T-helper 1 cell treated with Interleukin-12 subunit alpha and Interleukin-12 subunit beta and Interleukin-4 antibody, amounts not matched to agents 30 ng/mL and 1 ng/mL, for 36 hours (primary cell): ENCODE measurements around the gene AGPS. TPM values are rescaled to one million over a fixed set of nuclear protein-coding genes. Genes with fewer than 3 reads are reported as not detected.

Source experiments
- intact Hi-C: fragments of 100-400 bp; cut with micrococcal nuclease; formaldehyde crosslinking; loops from one replicate; pipeline ENCODE4 v1.15.1; 2024
- total RNA-seq: library from RNA; stranded (reverse); gene quantifications from 2 replicates; pipeline ENCODE4 v1.2.3, GENCODE V29; 2022

Gene AGPS
- total RNA-seq, 1 donor from 2014 or later: 60.0 TPM

- intact Hi-C loops: no loop called here
Observed at GRCh38 chr2:177547772-177548171, 155.2 kb downstream of the AGPS start.

DNA sequence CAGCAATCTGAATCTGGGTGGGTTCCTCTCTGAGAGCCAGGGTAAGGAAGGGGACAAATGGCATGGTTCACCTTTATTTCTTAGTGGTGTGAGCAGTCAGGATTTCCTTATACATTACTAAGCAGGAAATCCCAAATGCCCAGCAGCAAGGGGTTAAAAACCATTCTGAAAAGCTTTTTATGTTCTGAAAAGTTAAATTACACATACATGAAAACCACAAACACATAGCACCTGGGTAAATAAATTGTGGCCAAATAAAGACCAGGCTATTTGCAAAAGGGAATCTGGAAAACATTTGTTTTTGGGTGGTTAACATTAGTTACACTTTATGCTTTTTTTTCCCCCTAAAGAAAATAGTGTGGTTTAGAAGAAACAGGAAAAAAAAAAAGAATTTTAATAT, 156.1 kb downstream of the AGPS start:
- intact Hi-C loops: no loop called here

DNA sequence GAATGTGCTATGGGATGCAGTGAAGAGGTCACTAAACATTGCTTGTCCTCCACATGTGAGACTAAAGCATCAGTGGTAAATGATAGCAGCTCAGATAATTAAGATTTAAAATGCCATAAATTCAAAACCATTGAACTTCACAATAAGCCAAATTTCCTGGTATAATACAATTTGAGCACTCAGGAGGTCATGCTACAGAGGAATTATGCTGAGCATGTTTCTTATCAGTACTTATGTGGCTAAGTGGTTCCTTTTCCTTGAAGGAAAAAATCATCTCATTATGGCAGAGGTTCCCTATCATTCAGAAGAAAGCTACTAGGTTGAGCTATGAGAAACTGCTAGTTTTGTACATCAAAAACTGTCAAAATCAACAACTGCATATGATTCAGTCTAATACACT, 156.6 kb downstream of the AGPS start:
- intact Hi-C loops: no loop called here

DNA sequence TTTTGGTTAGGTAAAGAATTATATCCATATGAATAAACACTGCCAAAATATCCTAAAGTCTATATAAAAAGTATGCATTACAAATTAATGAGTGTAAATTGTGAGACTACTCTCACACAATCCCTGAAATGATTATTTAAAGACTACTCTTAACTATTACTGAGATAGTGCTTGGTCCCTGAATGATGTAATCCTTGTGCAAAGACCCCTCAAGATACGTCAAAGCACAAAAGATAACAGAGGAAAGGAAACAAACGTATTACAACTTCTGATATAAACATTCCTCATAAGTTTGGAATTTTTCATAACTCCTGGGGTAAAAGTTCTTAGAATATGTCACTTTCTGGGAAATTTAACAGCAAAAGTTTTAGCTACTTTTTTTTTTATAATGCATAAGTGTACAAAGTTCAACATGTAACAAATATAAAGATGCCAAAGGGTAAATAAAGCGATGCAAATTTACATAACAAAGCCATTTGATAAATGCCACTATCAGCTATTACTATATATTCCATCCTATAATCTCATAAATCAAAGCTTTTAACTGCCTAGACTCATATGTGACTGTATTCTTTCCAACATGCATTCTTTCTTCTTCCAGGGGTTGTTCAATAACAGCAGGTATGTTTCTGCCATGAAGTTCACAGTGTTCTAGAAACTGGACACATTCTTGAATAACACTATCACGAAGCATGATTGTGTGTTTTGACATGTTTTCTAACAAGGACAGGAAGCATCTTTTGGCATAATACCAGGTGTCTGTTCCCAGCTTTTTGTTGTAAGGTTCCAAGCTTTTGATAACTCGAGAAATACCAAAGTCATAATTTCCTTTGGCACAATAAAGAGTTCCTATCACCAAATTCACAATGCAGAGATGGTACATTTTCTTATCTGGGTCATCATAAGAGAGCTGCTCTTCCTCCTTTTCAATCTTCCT, 158.0 kb downstream of the AGPS start:
- intact Hi-C loops: loop anchor here (10.0 kb wide), 1 partner anchor 1286 kb away; the partner anchor contains the start of gene MTX2

DNA sequence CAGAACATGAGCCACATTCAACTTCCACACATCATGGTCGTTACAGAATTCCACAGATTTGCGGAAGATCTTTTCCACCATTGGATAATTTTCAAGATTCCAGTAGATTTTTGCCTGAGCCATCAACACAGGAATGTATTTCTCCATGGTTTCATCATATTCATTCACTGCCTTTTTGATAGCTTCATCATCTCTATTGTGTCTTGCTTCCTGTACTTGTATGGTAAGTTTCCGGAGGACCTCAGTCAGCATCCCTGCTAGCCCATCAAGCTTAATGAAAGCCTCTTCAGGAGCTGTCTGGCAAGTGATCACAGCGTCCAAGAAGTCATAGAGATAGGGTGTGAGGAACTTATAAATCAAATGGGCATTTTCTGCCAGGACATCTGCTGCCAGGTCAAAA, 158.8 kb downstream of the AGPS start:
- intact Hi-C loops: loop anchor here (10.0 kb wide), 1 partner anchor 1287 kb away; the partner anchor contains the start of gene MTX2

DNA sequence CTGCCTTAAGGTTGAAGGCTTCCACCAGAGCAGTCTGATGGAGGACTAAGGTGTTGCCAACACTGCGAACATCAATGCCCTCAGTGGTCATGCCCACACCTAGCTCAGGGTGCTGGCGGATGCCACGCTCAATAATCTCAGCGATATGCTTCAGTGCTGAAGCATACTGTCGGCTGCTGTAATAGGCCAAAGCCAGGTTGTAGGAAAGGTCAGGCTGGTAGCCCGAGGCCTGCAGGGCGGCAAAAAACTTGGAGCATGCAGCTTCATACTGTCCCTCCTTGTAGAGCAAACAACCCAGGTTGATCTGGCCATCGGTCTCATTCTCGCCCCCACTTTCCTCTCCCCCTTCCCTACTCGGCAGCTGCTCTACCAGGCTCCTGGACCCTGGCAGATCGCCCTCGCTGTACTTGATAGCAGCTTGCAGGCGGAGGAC, 159.4 kb downstream of the AGPS start:
- intact Hi-C loops: loop anchor here (1.0 to 10.0 kb wide), 7 partner anchors 160 to 1549 kb away; partner anchors contain the start of genes AGPS, LNPK, MTX2 and PJVK

DNA sequence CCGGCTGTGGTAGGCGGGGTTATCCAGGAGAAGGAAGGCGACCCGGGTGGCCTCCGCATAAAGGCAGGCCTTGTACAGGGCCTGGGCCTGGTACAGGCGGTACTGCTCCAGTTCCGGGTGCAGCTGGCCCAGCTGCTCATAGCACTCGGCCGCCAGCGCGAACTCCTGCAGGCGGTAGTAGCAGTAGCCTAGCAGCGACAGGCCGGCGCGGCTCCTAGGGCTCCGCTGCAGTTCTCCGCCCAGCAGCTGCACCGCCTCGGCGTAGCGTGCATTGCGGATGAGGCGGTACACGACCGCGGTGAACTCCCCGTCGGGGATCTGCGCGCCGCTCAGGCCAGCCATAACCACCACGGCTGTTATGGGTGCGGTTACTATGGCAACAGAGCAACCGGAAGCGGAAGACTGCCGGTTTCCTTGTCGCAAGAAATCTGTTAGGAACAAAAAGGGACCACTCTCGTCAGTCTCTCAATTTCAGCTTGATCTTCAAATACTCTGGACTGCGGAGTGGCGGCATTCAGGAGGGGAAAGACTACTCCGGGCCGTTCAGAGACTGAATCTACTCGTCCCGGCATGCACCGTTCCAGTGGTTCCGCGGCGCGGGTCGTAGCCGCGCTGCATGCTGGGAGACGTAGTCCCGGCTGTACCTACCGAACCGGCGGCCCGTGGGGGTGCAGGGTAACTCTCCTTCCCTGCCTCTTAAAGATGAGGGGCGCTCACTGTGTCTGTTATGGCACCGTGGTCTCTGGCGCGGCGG, 160.0 kb downstream of the AGPS start:
- intact Hi-C loops: loop anchor here (1.0 to 10.0 kb wide), 11 partner anchors 66 to 1550 kb away; partner anchors contain the start of genes AGPS, HNRNPA3, LNPK and MTX2

GRCh38 chr2:177553176-177553884, 160.8 kb downstream of the AGPS start:
- intact Hi-C loops: loop anchor here (1.0 to 10.0 kb wide), 10 partner anchors 65 to 1551 kb away; partner anchors contain the start of genes HNRNPA3, LNPK, MTX2 and PJVK

DNA sequence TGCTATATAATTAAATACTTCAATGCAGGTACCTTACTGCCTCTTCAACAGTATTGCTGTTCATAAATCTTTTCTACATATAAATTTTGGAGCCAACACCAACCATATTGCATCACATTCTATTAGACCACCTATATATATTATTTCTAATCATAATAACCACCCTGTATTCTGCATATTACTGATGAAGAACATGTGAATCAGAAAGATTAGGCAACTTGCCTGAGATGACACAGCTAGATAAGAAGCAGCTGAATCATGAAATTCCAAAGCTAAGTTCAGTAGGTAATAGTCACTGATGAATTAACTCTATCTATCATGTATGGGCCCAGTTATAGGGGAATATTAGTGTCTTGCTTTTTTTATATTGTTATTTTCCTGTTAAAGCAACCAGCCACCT, 161.8 kb downstream of the AGPS start:
- intact Hi-C loops: loop anchor here (10.0 kb wide), 1 partner anchor 1290 kb away; the partner anchor contains the start of gene MTX2

GRCh38 chr2:177556153-177556552, 163.6 kb downstream of the AGPS start:
- intact Hi-C loops: loop anchor here (10.0 kb wide), 1 partner anchor 1291 kb away; the partner anchor contains the start of gene MTX2

DNA sequence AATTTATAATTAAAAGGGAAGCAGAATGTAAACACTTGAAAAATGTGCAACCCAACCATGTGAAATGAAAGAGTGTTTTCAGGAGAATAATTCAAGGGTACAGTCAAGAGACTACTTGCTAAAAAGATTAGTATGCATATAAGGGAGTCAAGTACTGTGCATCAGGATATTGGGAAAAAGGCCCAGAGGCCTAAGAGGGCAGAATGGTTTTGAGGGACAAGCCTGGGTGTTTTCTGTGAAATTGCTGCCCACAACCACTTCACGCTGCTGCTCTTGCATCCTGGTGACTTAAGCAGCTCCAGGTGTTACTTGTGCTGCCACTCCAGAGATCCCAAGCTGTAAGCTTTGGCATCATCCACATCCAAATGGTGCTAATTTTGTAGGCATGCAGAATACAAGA, 165.2 kb downstream of the AGPS start:
- intact Hi-C loops: loop anchor here (10.0 kb wide), 1 partner anchor 1293 kb away; the partner anchor contains the start of gene MTX2

- intact Hi-C loops: loop anchor here (10.0 kb wide), 1 partner anchor 1295 kb away; the partner anchor contains the start of gene MTX2
Observed at GRCh38 chr2:177559638-177560037, 167.1 kb downstream of the AGPS start.

DNA sequence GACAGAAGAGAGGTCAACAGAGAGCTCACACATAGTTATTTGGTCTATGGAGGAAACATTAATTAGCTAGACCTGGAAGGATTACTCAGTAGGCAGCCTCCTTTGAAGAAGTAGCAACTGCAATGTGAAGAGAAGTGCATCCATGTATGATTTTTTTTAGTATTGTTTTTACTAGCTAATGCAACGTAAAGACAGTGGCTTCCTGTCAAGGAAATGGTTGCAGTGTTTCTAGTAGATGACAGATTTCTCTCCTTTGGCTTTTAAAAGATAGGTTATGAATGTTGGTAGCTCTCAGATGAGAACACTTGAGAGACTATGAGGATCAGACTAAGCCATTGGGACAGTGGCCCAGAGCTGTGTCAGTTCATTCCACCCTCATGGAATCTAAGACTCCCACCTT, 175.8 kb downstream of the AGPS start:
- intact Hi-C loops: no loop called here

- intact Hi-C loops: no loop called here
Observed at GRCh38 chr2:177568893-177569292, 176.3 kb downstream of the AGPS start.

- intact Hi-C loops: no loop called here
Observed at GRCh38 chr2:177572236-177572671, 179.7 kb downstream of the AGPS start.

- intact Hi-C loops: no loop called here
Observed at GRCh38 chr2:177573120-177573519, 180.5 kb downstream of the AGPS start.

GRCh38 chr2:177574356-177574755, 181.8 kb downstream of the AGPS start:
- intact Hi-C loops: no loop called here

DNA sequence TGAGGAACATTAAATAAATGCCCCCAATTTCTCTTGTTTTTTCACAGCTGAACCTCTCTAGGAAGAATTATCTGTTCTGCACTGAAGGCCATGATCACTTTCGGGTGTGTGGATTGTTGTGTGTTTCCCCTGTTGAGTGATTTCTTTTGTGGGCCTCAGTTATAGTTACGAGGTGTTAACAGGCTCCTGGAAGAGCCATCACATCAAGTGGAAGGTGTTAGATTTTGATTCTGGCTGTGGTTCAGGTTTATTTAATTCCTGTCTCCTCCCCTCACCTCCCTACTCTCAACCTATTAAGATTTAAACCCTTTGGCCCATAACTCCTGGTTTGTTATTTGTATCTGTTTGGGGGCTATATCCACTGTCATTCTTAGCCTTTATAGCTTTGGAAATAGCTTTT, 182.8 kb downstream of the AGPS start:
- intact Hi-C loops: no loop called here

DNA sequence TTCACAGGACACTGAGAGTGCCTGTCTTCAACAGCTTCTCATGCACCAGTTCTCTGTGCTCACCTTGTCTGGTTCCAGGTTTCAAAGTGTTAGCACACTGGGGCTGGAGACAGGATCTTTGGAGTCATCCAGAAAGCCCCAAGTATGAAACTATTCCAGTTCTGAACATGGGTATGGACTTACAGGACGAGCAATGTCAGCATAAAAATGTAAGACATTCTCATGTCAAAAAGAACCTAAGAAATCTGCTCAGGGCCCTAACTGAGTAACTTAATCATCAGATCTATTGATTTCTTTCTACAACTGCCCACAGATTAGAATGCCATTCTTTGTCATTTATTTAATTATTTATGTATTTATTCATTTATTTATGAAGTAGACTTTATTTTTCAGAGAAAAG, 184.5 kb downstream of the AGPS start:
- intact Hi-C loops: no loop called here

- intact Hi-C loops: no loop called here
Observed at GRCh38 chr2:177578454-177578853, 185.9 kb downstream of the AGPS start.
